Neuronal stem cell (in vitro differentiated cells): ENCODE results near the gene HSD11B2.
A peak's percentile ranks its signal among the peaks of the same experiment; 100 is the strongest.

ENCODE experiments used
- DNase-seq: peaks from one replicate; pipeline ENCODE4 v3.0.0-alpha.2; 2013; ENCODE audit warnings: low spot score
- H2AFZ ChIP-seq: one replicate; pipeline ENCODE4 v1.6.1; 2013; ENCODE audit warnings: mild to moderate bottlenecking, low read length, inconsistent platforms
- H2AK5ac ChIP-seq: 2 replicates; pipeline ENCODE4 v1.6.1; 2013; ENCODE audit warnings: low read depth, mild to moderate bottlenecking, inconsistent platforms, low read length, moderate library complexity, mixed read lengths
- H2BK120ac ChIP-seq: 2 replicates; pipeline ENCODE4 v1.6.1; 2013; ENCODE audit warnings: low read depth, mild to moderate bottlenecking, inconsistent platforms, low read length, moderate library complexity, mixed read lengths
- H2BK12ac ChIP-seq: one replicate; pipeline ENCODE4 v1.6.1; 2013; ENCODE audit warnings: low read length, inconsistent platforms
- H2BK15ac ChIP-seq: 2 replicates; pipeline ENCODE4 v1.6.1; 2013; ENCODE audit warnings: mild to moderate bottlenecking, low read length, inconsistent platforms, mixed read lengths
- H2BK5ac ChIP-seq: one replicate; pipeline ENCODE4 v1.6.1; 2013; ENCODE audit warnings: inconsistent platforms, mild to moderate bottlenecking, low read length, moderate library complexity
- H3K14ac ChIP-seq: one replicate; pipeline ENCODE4 v1.6.1; 2013; ENCODE audit warnings: low read length, inconsistent platforms
- H3K18ac ChIP-seq: 2 replicates; pipeline ENCODE4 v1.6.1; 2013; ENCODE audit warnings: low read length, inconsistent platforms
- H3K23ac ChIP-seq: 2 replicates; pipeline ENCODE4 v1.6.1; 2013; ENCODE audit warnings: low read depth, mild to moderate bottlenecking, mixed read lengths, low read length, inconsistent platforms; ENCODE audit not compliant: poor library complexity
- H3K27ac ChIP-seq: replicated peaks from 3 replicates; pipeline ENCODE4 v1.5.1; 2013; ENCODE audit warnings: low read length, inconsistent platforms
- H3K27me3 ChIP-seq, 3 experiments: 2 replicates each; pipeline ENCODE4 v1.6.1; 2013; ENCODE audit warnings: low read length in 3 of 3, mild to moderate bottlenecking in 2 of 3, inconsistent platforms in 1 of 3, low read depth in 1 of 3, mixed read lengths in 1 of 3, moderate library complexity in 1 of 3; ENCODE audit not compliant: control insufficient read depth in 3 of 3, insufficient read depth in 3 of 3
- H3K36me3 ChIP-seq, 2 donors: replicated peaks in 1 of 2; 2 replicates each; pipeline ENCODE4 v1.6.1; 2013; ENCODE audit warnings: low read length in 2 of 2; ENCODE audit not compliant: control insufficient read depth in 2 of 2, insufficient read depth in 2 of 2
- H3K4ac ChIP-seq: 2 replicates; pipeline ENCODE4 v1.6.1; 2013; ENCODE audit warnings: inconsistent platforms, mild to moderate bottlenecking, low read length, moderate library complexity
- H3K4me1 ChIP-seq, 2 donors: 1 replicate in 1 of 2; 2 replicates in 1 of 2; pipeline ENCODE4 v1.6.1; 2013; ENCODE audit warnings: low read length in 2 of 2, low read depth in 1 of 2; ENCODE audit not compliant: control insufficient read depth in 2 of 2, insufficient read depth in 1 of 2
- H3K4me2 ChIP-seq: one replicate; pipeline ENCODE4 v1.6.1; 2013; ENCODE audit warnings: mild to moderate bottlenecking, low read length, inconsistent platforms; ENCODE audit not compliant: insufficient read depth, poor library complexity, severe bottlenecking
- H3K4me3 ChIP-seq, 2 donors: 2 replicates each; pipeline ENCODE4 v1.5.1; 2013; ENCODE audit warnings: low read length in 2 of 2, mild to moderate bottlenecking in 2 of 2, inconsistent platforms in 1 of 2, moderate library complexity in 1 of 2
- H3K79me1 ChIP-seq: one replicate; pipeline ENCODE4 v1.6.1; 2013; ENCODE audit warnings: low read depth, mild to moderate bottlenecking, inconsistent platforms, low read length, moderate library complexity
- H3K9ac ChIP-seq: one replicate; pipeline ENCODE4 v1.6.1; 2013; ENCODE audit warnings: mild to moderate bottlenecking, low read depth, low read length, inconsistent platforms; ENCODE audit not compliant: poor library complexity
- H3K9me3 ChIP-seq, 2 donors: replicated peaks in 1 of 2; 2 replicates each; pipeline versions ENCODE3 to v1.6.1; 2013; ENCODE audit warnings: low read length in 2 of 2, mild to moderate bottlenecking in 2 of 2, inconsistent platforms in 1 of 2, low read depth in 1 of 2, mixed read lengths in 1 of 2, moderate library complexity in 1 of 2; ENCODE audit not compliant: control insufficient read depth in 2 of 2, insufficient read depth in 1 of 2
- H4K8ac ChIP-seq: one replicate; pipeline ENCODE4 v1.6.1; 2013; ENCODE audit warnings: low read depth, mild to moderate bottlenecking, inconsistent platforms, low read length, moderate library complexity
- H4K91ac ChIP-seq: one replicate; pipeline ENCODE4 v1.6.1; 2013; ENCODE audit warnings: low read length, low read depth, mild to moderate bottlenecking, inconsistent platforms; ENCODE audit not compliant: poor library complexity
- WGBS, 2 donors: extraction: QIAGEN DNeasy Blood & Tissue Kit; methylation state at CpG; one replicate each; pipeline ENCODE4 v1.1.7; 2013; ENCODE audit warnings: missing lambda C conversion rate in 2 of 2, mixed read lengths in 1 of 2; ENCODE audit not compliant: insufficient read length in 2 of 2, insufficient replicate concordance in 1 of 2; ENCODE audit errors: extremely low coverage in 2 of 2; 5-methylcytosine and 5-hydroxymethylcytosine counted together

Gene HSD11B2

GRCh38 chr16:67394155-67395104 is 36.5 kb upstream of the HSD11B2 start:
- Histone ChIP-seq H3K36me3 (no peaks in the 10 kb centered on the region), H3K27me3 (peaks cover 11 to 39% (median 21%) of the 10 kb centered on the region in 3 experiments), H3K27ac (no peak overlapping the region), H3K79me1 (peaks cover 5% of the 10 kb centered on the region), H2BK120ac (peak overlapping the region; percentile 77), H3K9me3 (peaks cover 0 to 2% of the 10 kb centered on the region in 2 donors), H3K4me1 (peaks cover 47 to 60% of the 10 kb centered on the region in 2 donors), H4K8ac (no peak overlapping the region), H2BK15ac (peak overlapping the region; percentile 90), H3K18ac (peak overlapping the region; percentile 90), H3K23ac (peak overlapping the region; percentile 76), H2BK5ac (peak overlapping the region; percentile 69), H2AFZ (peak overlapping the region; percentile 91), H2BK12ac (peak overlapping the region; percentile 97), H3K4ac (peak overlapping the region; percentile 27), H3K4me2 (peak overlapping the region; percentile 48), H3K14ac (peak overlapping the region; percentile 47), H2AK5ac (peak overlapping the region; percentile 95), H3K9ac (no peak overlapping the region), H4K91ac (no peak overlapping the region), H3K4me3 (no peak overlapping the region)
- DNase-seq: peak; percentile 29
- no CpG with 5 or more reads among the region's 88 CpGs for WGBS, 2 donors

GRCh38 chr16:67395105-67395457 is 35.8 kb upstream of the HSD11B2 start:
- Histone ChIP-seq H3K4ac (no peak overlapping the region), H2AK5ac (peak overlapping the region; percentile 95), H2BK120ac (peak overlapping the region; percentile 63), H3K9ac (peak overlapping the region; percentile 64), H3K14ac (peak overlapping the region; percentile 49), H3K4me1 (peaks cover 47 to 64% of the 10 kb centered on the region in 2 donors), H3K4me2 (no peak overlapping the region), H3K18ac (peak overlapping the region; percentile 90), H3K9me3 (peaks cover 0 to 2% of the 10 kb centered on the region in 2 donors), H3K36me3 (no peaks in the 10 kb centered on the region), H4K91ac (peak overlapping the region; percentile 53), H3K79me1 (peaks cover 5% of the 10 kb centered on the region), H4K8ac (peak overlapping the region; percentile 70), H2BK12ac (peak overlapping the region; percentile 97), H3K4me3 (no peak overlapping the region), H2AFZ (no peak overlapping the region), H3K27ac (no peak overlapping the region), H3K23ac (peak overlapping the region; percentile 29), H2BK5ac (peak overlapping the region; percentile 56), H3K27me3 (peaks cover 11 to 39% (median 21%) of the 10 kb centered on the region in 3 experiments), H2BK15ac (peak overlapping the region; percentile 90)
- no CpG with 5 or more reads among the region's 10 CpGs for WGBS, 2 donors
- DNase-seq: no peak

- Histone ChIP-seq H3K36me3 (no peaks in the 10 kb centered on the region), H3K9me3 (peaks cover 0 to 2% of the 10 kb centered on the region in 2 donors), H4K8ac (peak overlapping the region; percentile 70), H2BK120ac (peak overlapping the region; percentile 63), H2BK12ac (peak overlapping the region; percentile 97), H2AK5ac (peak overlapping the region; percentile 95), H3K4me2 (peak overlapping the region; percentile 34), H3K14ac (peak overlapping the region; percentile 49), H3K23ac (peak overlapping the region; percentile 29), H2AFZ (peak overlapping the region; percentile 82), H3K18ac (peak overlapping the region; percentile 90), H3K79me1 (peaks cover 5% of the 10 kb centered on the region), H3K9ac (peak overlapping the region; percentile 85), H4K91ac (peak overlapping the region; percentile 41), H2BK15ac (peak overlapping the region; percentile 90), H3K4ac (no peak overlapping the region), H3K27me3 (peaks cover 11 to 39% (median 21%) of the 10 kb centered on the region in 3 experiments), H2BK5ac (peak overlapping the region; percentile 95), H3K27ac (peak overlapping the region; percentile 67), H3K4me1 (peaks cover 47 to 64% of the 10 kb centered on the region in 2 donors), H3K4me3 (no peak overlapping the region)
- WGBS, 2 donors: no CpG with 5 or more reads among the region's 13 CpGs
- DNase-seq: no peak
Measured at GRCh38 chr16:67395458-67396158, 35.3 kb upstream of the HSD11B2 start.
